ENCODE measurements around the gene SLC7A5. TPM values are rescaled to one million over a fixed set of nuclear protein-coding genes. Genes with fewer than 3 reads are reported as not detected.

SLC7A5 gene
- total RNA-seq, 2 donors from 2014 or later: 374 to 588 TPM

DNA sequence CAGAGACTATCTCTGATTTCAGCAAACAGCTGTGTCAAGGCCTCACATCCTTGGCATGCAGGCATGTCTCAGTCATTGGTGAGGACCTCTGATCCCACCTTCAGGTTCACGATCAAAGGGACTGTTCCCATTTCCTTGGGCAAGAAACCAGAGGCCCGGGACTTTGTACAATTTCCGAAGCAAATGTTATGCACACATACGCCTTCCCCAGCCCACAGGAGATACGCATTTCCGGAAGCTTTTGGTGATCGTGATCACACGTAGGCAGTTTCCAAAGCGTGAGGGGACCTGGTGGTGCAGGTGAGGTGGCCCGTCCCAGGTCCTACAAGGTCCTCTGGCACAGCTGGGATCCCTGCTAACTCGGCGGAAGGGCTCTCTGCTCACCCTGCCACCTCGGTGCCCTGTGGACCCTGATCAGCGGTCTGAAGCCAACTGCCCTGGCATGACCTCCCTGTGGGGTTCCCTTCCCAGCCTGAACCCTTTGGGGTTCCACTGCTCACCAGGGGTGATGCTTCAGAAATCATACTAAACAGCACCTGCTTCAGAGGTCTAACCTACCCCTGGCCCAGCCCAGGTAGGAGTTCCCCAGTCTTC lies 74.7 kb downstream of the SLC7A5 start:
- H3K9ac ChIP-seq (ENCODE audit: extremely low read depth, low read length, poor library complexity, severe bottlenecking): no peak overlapping the region
- DNase-seq: no peak
- H3K36me3 Mint-ChIP-seq (ENCODE audit: low read depth): no peaks in the 10 kb centered on the region

GRCh38 chr16:87792205-87792565 lies 77.1 kb downstream of the SLC7A5 start:
- Mint-ChIP-seq H3K9me3 (no peaks in the 10 kb centered on the region), H3K4me3 (no peak overlapping the region), H3K4me1 (no peaks in the 10 kb centered on the region), H3K36me3 (ENCODE audit: low read depth) (no peaks in the 10 kb centered on the region), H3K27me3 (ENCODE audit: insufficient read depth) (no peaks in the 10 kb centered on the region), H3K27ac (no peak overlapping the region)
- Histone ChIP-seq H3K9me3 (ENCODE audit: control insufficient read depth, low read length) (no peaks in the 10 kb centered on the region), H3K4me3 (ENCODE audit: low read length) (no peak overlapping the region), H3K36me3 (ENCODE audit: control insufficient read depth, insufficient read depth, low read length) (no peaks in the 10 kb centered on the region), H3K27ac (ENCODE audit: low read depth, low read length) (no peak overlapping the region), H3K9ac (ENCODE audit: extremely low read depth, low read length, poor library complexity, severe bottlenecking) (no peak overlapping the region), H3K4me1 (ENCODE audit: control insufficient read depth, insufficient read depth, low read length) (no peaks in the 10 kb centered on the region), H3K27me3 (ENCODE audit: control insufficient read depth, insufficient read depth, low read length, poor library complexity, severe bottlenecking) (no peaks in the 10 kb centered on the region)
- no peak for DNase-seq
- TF ChIP-seq CTCF (conservative IDR thresholded peaks at IDR 0.05): no peak
- WGBS, 2 experiments (ENCODE audit: insufficient coverage in 1 of 2, insufficient read length in 1 of 2): 91 to 95% methylated on average over 6 to 7 of the region's 7 CpGs

More for the DNA sequence above, 74.7 kb downstream of the SLC7A5 start:
- Mint-ChIP-seq H3K4me1 (no peaks in the 10 kb centered on the region), H3K27ac (no peak overlapping the region), H3K9me3 (no peaks in the 10 kb centered on the region), H3K27me3 (ENCODE audit: insufficient read depth) (no peaks in the 10 kb centered on the region), H3K4me3 (no peak overlapping the region)
- Histone ChIP-seq H3K27ac (ENCODE audit: low read depth, low read length) (no peak overlapping the region), H3K4me3 (ENCODE audit: low read length) (no peak overlapping the region), H3K27me3 (ENCODE audit: control insufficient read depth, insufficient read depth, low read length, poor library complexity, severe bottlenecking) (no peaks in the 10 kb centered on the region), H3K9me3 (ENCODE audit: control insufficient read depth, low read length) (no peaks in the 10 kb centered on the region), H3K36me3 (ENCODE audit: control insufficient read depth, insufficient read depth, low read length) (no peaks in the 10 kb centered on the region), H3K4me1 (ENCODE audit: control insufficient read depth, insufficient read depth, low read length) (no peaks in the 10 kb centered on the region)
- no peak for TF ChIP-seq CTCF (conservative IDR thresholded peaks at IDR 0.05)
- 93 to 97% methylated on average over 8 to 14 of the region's 14 CpGs for WGBS, 2 experiments (ENCODE audit: insufficient coverage in 1 of 2, insufficient read length in 1 of 2)

DNA sequence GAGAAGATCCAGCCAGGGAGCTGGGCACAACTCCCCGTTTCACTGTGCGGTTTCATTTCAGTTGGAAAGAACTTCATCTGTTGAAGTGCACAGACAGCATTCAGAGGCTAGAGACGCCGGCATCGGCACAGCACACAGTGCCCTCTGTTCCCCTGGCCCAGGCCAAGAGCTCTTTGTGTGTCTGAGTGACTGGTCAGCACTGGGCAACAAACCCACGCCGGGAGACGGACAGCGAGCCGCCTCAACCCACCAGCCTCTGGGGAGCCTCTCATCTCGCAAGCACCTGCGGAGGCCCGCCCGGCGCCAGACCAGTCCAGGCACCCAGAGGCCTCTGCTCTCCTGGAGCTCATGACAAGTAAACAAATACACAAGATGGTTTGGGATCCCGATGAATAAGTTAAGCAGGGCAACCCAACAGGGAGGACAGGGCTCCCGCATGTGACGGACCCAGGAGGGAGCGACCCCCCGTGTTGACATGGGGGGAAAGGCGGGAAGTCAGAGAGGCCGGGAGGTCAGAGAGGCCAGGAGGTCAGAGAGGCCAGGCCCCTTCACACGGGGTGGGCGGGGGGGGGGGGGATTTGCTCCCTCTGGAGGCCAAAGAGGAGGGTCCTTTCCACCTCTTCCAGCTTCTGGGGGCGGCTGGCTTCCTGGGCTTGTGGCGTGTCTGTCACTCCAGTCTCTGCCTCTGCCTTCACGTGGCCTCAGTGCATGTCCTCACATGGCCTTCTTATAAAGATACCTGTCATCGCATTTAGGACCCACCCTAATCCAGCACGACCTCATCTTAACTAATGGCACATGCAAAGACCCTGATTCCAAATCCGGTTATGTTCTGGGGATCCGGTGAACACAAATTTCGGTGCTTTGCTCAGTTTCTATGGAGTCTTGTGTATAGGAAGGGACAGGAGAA lies 77.8 kb downstream of the SLC7A5 start:
- no peaks in the 10 kb centered on the region for H3K4me1 ChIP-seq (ENCODE audit: control insufficient read depth, insufficient read depth, low read length)
- H3K27ac Mint-ChIP-seq: no peak overlapping the region

More for the DNA sequence above, 77.8 kb downstream of the SLC7A5 start:
- H3K4me1 Mint-ChIP-seq: no peaks in the 10 kb centered on the region
- no peak overlapping the region for H3K4me3 Mint-ChIP-seq
- Histone ChIP-seq H3K9ac (ENCODE audit: extremely low read depth, low read length, poor library complexity, severe bottlenecking) (no peak overlapping the region), H3K9me3 (ENCODE audit: control insufficient read depth, low read length) (no peaks in the 10 kb centered on the region), H3K27ac (ENCODE audit: low read depth, low read length) (no peak overlapping the region), H3K27me3 (ENCODE audit: control insufficient read depth, insufficient read depth, low read length, poor library complexity, severe bottlenecking) (no peaks in the 10 kb centered on the region), H3K4me3 (ENCODE audit: low read length) (no peak overlapping the region), H3K36me3 (ENCODE audit: control insufficient read depth, insufficient read depth, low read length) (no peaks in the 10 kb centered on the region)
- TF ChIP-seq CTCF (conservative IDR thresholded peaks at IDR 0.05): peak; percentile 30
- H3K27me3 Mint-ChIP-seq (ENCODE audit: insufficient read depth): no peaks in the 10 kb centered on the region
- no peaks in the 10 kb centered on the region for H3K36me3 Mint-ChIP-seq (ENCODE audit: low read depth)
- no peaks in the 10 kb centered on the region for H3K9me3 Mint-ChIP-seq
- WGBS, 2 experiments (ENCODE audit: insufficient coverage in 1 of 2, insufficient read length in 1 of 2): 85 to 87% methylated on average over 13 to 31 of the region's 32 CpGs
- peak; percentile 66 for DNase-seq
